K562 (cell line): ENCODE data around the gene COA5. TPM values are rescaled to one million over a fixed set of nuclear protein-coding genes. Genes with fewer than 3 reads are reported as not detected.

Experiments used
- ATAC-seq: fragments of 200-7000 bp; cut with Tn5 transposase; 3 replicates; pipeline ENCODE4 v1.9.1; 2020; ENCODE audit warnings: moderate library complexity
- BruUV-seq: library from RNA; stranded (reverse); fragments of 400-500 nt; replicated peaks from 2 replicates; lab custom pipeline; 2021; lab: Mats Ljungman, UMichigan
- CTCF ChIA-PET: fragments of 300-600 bp; formaldehyde crosslinking; extraction: SDS; loops from one replicate; lab custom pipeline; 2021; ENCODE audit warnings: low intra/inter-chr PET ratio; lab: Yijun Ruan, JAX
- POLR2A ChIA-PET: fragments of 300-600, 350-650 bp; sonication (Branson Sonifier 250); formaldehyde crosslinking; extraction: SDS; loops from one replicate; lab custom pipeline; 2021; ENCODE audit warnings: antibody characterized with exemption, inconsistent platforms; lab: Yijun Ruan, JAX
- DNase-seq, 4 experiments: peaks; one replicate each; pipeline versions ENCODE4 v3.0.0 to v3.0.0-alpha.2; 2011 to 2018; ENCODE audit warnings: low spot score in 3 of 4, mixed read lengths in 3 of 4; ENCODE audit errors: extremely low read depth in 1 of 4
- FAIRE-seq: peaks from 2 replicates; lab custom pipeline; 2011; peaks lifted over from hg19 to GRCh38; lab: Jason Lieb, UNC
- H2AFZ ChIP-seq: 2 replicates; pipeline ENCODE4 v1.6.0; 2011; ENCODE audit warnings: low read depth, low read length, control low read depth, inconsistent platforms
- H3K27ac ChIP-seq: fragments of 200-600 bp; 3 replicates; pipeline ENCODE4 v1.8.0; 2011; ENCODE audit warnings: low read depth, mild to moderate bottlenecking, control low read depth, inconsistent platforms, low read length, moderate library complexity, mixed read lengths; ENCODE audit errors: extremely low read depth
- H3K27me3 ChIP-seq, 2 experiments: fragments of 300-600 bp in 1 of 2; 2 replicates in 1 of 2; 3 replicates in 1 of 2; pipeline versions ENCODE4 v1.6.0 to v1.8.0; 2011; ENCODE audit warnings: inconsistent platforms in 2 of 2, low read length in 2 of 2, mild to moderate bottlenecking in 1 of 2, mixed read lengths in 1 of 2, moderate library complexity in 1 of 2; ENCODE audit not compliant: control insufficient read depth in 2 of 2, insufficient read depth in 2 of 2
- H3K36me3 ChIP-seq: fragments of 300-600 bp; 3 replicates; pipeline ENCODE4 v1.8.0; 2011; ENCODE audit warnings: mild to moderate bottlenecking, low read length, inconsistent platforms; ENCODE audit not compliant: control insufficient read depth, insufficient read depth
- H3K4me1 ChIP-seq, 2 experiments: fragments of 200-600 bp in 1 of 2; replicated peaks in 1 of 2; 2 replicates in 1 of 2; 3 replicates in 1 of 2; pipeline versions ENCODE4 v1.5.1 to v1.8.0; 2011; ENCODE audit warnings: inconsistent platforms in 2 of 2, low read length in 2 of 2, mild to moderate bottlenecking in 1 of 2, mixed read lengths in 1 of 2, moderate library complexity in 1 of 2; ENCODE audit not compliant: control insufficient read depth in 2 of 2, insufficient read depth in 2 of 2
- H3K4me2 ChIP-seq: 2 replicates; pipeline ENCODE4 v1.6.1; 2011; ENCODE audit warnings: low read length, control low read depth, inconsistent platforms, mixed read lengths; ENCODE audit not compliant: insufficient read depth
- H3K4me3 ChIP-seq: fragments of 200-600 bp; sonication (generic), shearing (Covaris generic); 2 replicates; pipeline ENCODE4 v1.5.1; 2016; ENCODE audit warnings: control low read depth, inconsistent platforms
- H3K79me2 ChIP-seq: fragments of 200-600 bp; 3 replicates; pipeline ENCODE4 v1.8.0; 2011; ENCODE audit warnings: low read length, inconsistent platforms; ENCODE audit not compliant: control insufficient read depth, insufficient read depth
- H3K9ac ChIP-seq, 2 experiments: 2 replicates each; pipeline versions ENCODE4 v1.6.0 to v1.6.1; 2011; ENCODE audit warnings: low read depth in 2 of 2, low read length in 2 of 2, control low read depth in 1 of 2, inconsistent platforms in 1 of 2, mild to moderate bottlenecking in 1 of 2, mixed read lengths in 1 of 2; ENCODE audit not compliant: insufficient read depth in 1 of 2
- H3K9me1 ChIP-seq: one replicate; pipeline ENCODE4 v1.6.0; 2011; ENCODE audit warnings: inconsistent platforms, mild to moderate bottlenecking, low read length, moderate library complexity; ENCODE audit not compliant: control insufficient read depth, insufficient read depth
- H3K9me3 ChIP-seq: replicated peaks from 2 replicates; pipeline ENCODE4 v1.5.1; 2011; ENCODE audit warnings: low read depth, low read length, inconsistent platforms; ENCODE audit not compliant: control insufficient read depth, insufficient read depth
- H4K20me1 ChIP-seq: replicated peaks from 2 replicates; pipeline ENCODE4 v1.6.1; 2011; ENCODE audit warnings: low read length, inconsistent platforms, mixed read lengths; ENCODE audit not compliant: control insufficient read depth, insufficient read depth
- ARHGAP35 ChIP-seq: fragments of 450-650 bp; IDR thresholded peaks from 2 replicates; pipeline ENCODE4 v1.6.1; 2018; ENCODE audit not compliant: partially characterized antibody
- DDX20 ChIP-seq: fragments of 450-650 bp; IDR thresholded peaks from 2 replicates; pipeline ENCODE4 v1.6.1; 2016; ENCODE audit warnings: missing genetic modification characterization, low read depth, mild to moderate bottlenecking, missing compliant biosample characterization, moderate library complexity
- ETV6 ChIP-seq, 3 experiments: fragments of 150-350 bp in 1 of 3; sonication (generic) in 1 of 3; formaldehyde crosslinking in 1 of 3; IDR thresholded peaks; 2 replicates each; pipeline versions ENCODE4 v1.6.1 to v1.8.0; 2014 to 2022; ENCODE audit warnings: borderline replicate concordance in 2 of 3, low read depth in 2 of 3, antibody characterized with exemption in 1 of 3, low read length in 1 of 3, mild to moderate bottlenecking in 1 of 3, missing genetic modification reagents in 1 of 3
- HMGXB4 ChIP-seq: sonication (generic); formaldehyde crosslinking; IDR thresholded peaks from 2 replicates; pipeline ENCODE4 v1.8.1; 2023; ENCODE audit warnings: mild to moderate bottlenecking, missing genetic modification reagents
- MITF ChIP-seq: IDR thresholded peaks from 2 replicates; pipeline ENCODE4 v1.6.1; 2014; ENCODE audit warnings: antibody characterized with exemption
- MTA2 ChIP-seq: fragments of 450-650 bp; IDR thresholded peaks from 2 replicates; pipeline ENCODE4 v1.6.1; 2016; ENCODE audit warnings: low read depth
- NFE2L1 ChIP-seq: fragments of 450-650 bp; IDR thresholded peaks from 2 replicates; pipeline ENCODE4 v1.6.1; 2016; ENCODE audit warnings: missing genetic modification characterization, low read depth, mild to moderate bottlenecking, missing compliant biosample characterization, moderate library complexity, borderline replicate concordance
- POU5F1 ChIP-seq: fragments of 150-350 bp; IDR thresholded peaks from 2 replicates; pipeline ENCODE4 v1.6.1; 2014; ENCODE audit warnings: borderline replicate concordance, low read length, low read depth, mild to moderate bottlenecking; ENCODE audit not compliant: partially characterized antibody
- TARDBP ChIP-seq: fragments of 450-650 bp; IDR thresholded peaks from 2 replicates; pipeline ENCODE4 v1.6.1; 2016
- ZBTB34 ChIP-seq: fragments of 250-450 bp; sonication (Bioruptor Pico); IDR thresholded peaks from 2 replicates; pipeline ENCODE4 v1.8.0; 2021; ENCODE audit warnings: mild to moderate bottlenecking, moderate library complexity
- ZNF253 ChIP-seq: fragments of 250-450 bp; sonication (Bioruptor Pico); conservative IDR thresholded peaks from 2 replicates; pipeline ENCODE4 v1.6.1; 2021; ENCODE audit warnings: mild to moderate bottlenecking
- ZNF444 ChIP-seq: fragments of 250-450 bp; sonication (Bioruptor Pico); IDR thresholded peaks from 2 replicates; pipeline ENCODE4 v1.4.0; 2020; ENCODE audit warnings: mild to moderate bottlenecking, moderate library complexity
- WGBS: fragments of 100-300 bp; shearing (Covaris generic); methylation state at CpG from one replicate; pipeline ENCODE4 v1.1.6; 2016; ENCODE audit warnings: low coverage, mixed read lengths; ENCODE audit not compliant: insufficient coverage; ENCODE audit errors: missing lambda C conversion rate; 5-methylcytosine and 5-hydroxymethylcytosine counted together
- in situ Hi-C: fragments of 300-500 bp; cut with MboI; formaldehyde crosslinking; loops from 4 replicates; pipeline ENCODE4 v1.15.0; 2018; ENCODE audit warnings: inconsistent platforms, mixed read lengths
- intact Hi-C: fragments of 100-400 bp; cut with micrococcal nuclease; formaldehyde crosslinking; loops from 2 replicates; pipeline ENCODE4 v1.14.2; 2022
- polyA plus RNA-seq, 8 experiments: library from polyadenylated mRNA; depleted of rRNA in 4 of 8; stranded (reverse) in 5 of 8; unstranded in 3 of 8; fragments of >200 nt; fragmentation: Nextera tagmentation in 2 of 8; fragmentation: Illumina TruSeq in 1 of 8; extraction: Ambion mirVana in 2 of 8; extraction: Trizol in 1 of 8; gene quantifications; 2 replicates each; pipeline versions ENCODE4 v1.2.1 to v1.2.3, GENCODE V29; 2011 to 2014; ENCODE audit warnings: inconsistent platforms in 1 of 8, missing spikeins in 1 of 8
- total RNA-seq, 7 experiments: library from RNA; depleted of rRNA in 6 of 7; stranded (reverse); fragments of >200 nt in 6 of 7; fragmentation: Illumina TruSeq in 2 of 7; extraction: Trizol in 2 of 7; gene quantifications; 2 replicates each; pipeline versions ENCODE4 v1.2.1 to v1.2.3, GENCODE V29; 2011 to 2021; ENCODE audit warnings: low replicate concordance in 1 of 7

COA5 gene
- total and polyA plus RNA-seq, 9 of the 15 experiments (the other 6 are each of a cell fraction or from before 2014, with no cell fraction given) = 17.9 to 77.6 (median 33.4) TPM

GRCh38 chr2:98576666-98577312, 31.5 kb downstream of the COA5 start:
- no peaks in the 10 kb centered on the region for H3K79me2 ChIP-seq
- no peaks in the 10 kb centered on the region for H3K9me3 ChIP-seq
- CTCF ChIA-PET = no interaction called here
- no peak overlapping the region for H3K4me2 ChIP-seq
- no peaks in the 10 kb centered on the region for H4K20me1 ChIP-seq
- H3K9ac ChIP-seq = no peak overlapping the region; a peak in 1 of 4 replicates
- no peak for ATAC-seq
- no peak for FAIRE-seq
- DNase-seq = no peak
- H3K27ac ChIP-seq = no peak overlapping the region
- no peaks in the 10 kb centered on the region for H3K27me3 ChIP-seq
- intact Hi-C loops = no loop called here
- WGBS = 87% methylated on average over 20 of the region's 22 CpGs
- no peaks in the 10 kb centered on the region for H3K9me1 ChIP-seq
- in situ Hi-C loops = no loop called here
- no peaks in the 10 kb centered on the region for H3K4me1 ChIP-seq
- H3K4me3 ChIP-seq = no peak overlapping the region
- H2AFZ ChIP-seq = no peak overlapping the region
- H3K36me3 ChIP-seq = peaks cover 20% of the 10 kb centered on the region; the same call in 1 of the 3 replicates
- TF ChIP-seq ETV6 (IDR thresholded peaks at IDR 0.05; ENCODE audit: borderline replicate concordance in 1 of 2, low read depth in 2 of 2, low read length in 1 of 2) = no peak
- TF ChIP-seq ETV6 (CRISPR knock-in tag; IDR thresholded peaks at IDR 0.05; ENCODE audit: borderline replicate concordance) = no peak
- TF ChIP-seq DDX20 (tag) = no peak
- no peak for TF ChIP-seq NFE2L1 (tag)
- no peak for TF ChIP-seq POU5F1
- no peak for TF ChIP-seq ZNF253 (CRISPR knock-in tag)
- no peak for TF ChIP-seq TARDBP
- TF ChIP-seq MITF = no peak
- TF ChIP-seq ZNF444 = no peak
- no peak for TF ChIP-seq ZBTB34 (CRISPR knock-in tag)
- no peak for TF ChIP-seq ARHGAP35
- TF ChIP-seq MTA2 = no peak
- TF ChIP-seq HMGXB4 (CRISPR knock-in tag) = no peak
- no TSS peak for BruUV-seq
- POLR2A ChIA-PET = no interaction called here
